SK-N-SH (cell line): Measurements from ENCODE around the gene KCNN1.

ENCODE experiments used
- CTCF ChIP-seq: fragments of 200-600 bp; sonication (generic); IDR thresholded peaks from 2 replicates; pipeline ENCODE4 v1.6.1; 2017; ENCODE audit warnings: antibody characterized with exemption, mild to moderate bottlenecking, moderate library complexity
- EP300 ChIP-seq, 2 experiments: IDR thresholded peaks; 2 replicates each; pipeline versions ENCODE4 v1.4.0 to v1.6.1; 2012; ENCODE audit warnings: borderline replicate concordance in 1 of 2, low read depth in 1 of 2, low read length in 1 of 2
- GABPA ChIP-seq: IDR thresholded peaks from 2 replicates; pipeline ENCODE4 v1.4.0; 2012; ENCODE audit warnings: low read depth, mild to moderate bottlenecking
- JUND ChIP-seq: IDR thresholded peaks from 2 replicates; pipeline ENCODE4 v1.4.0; 2012
- NFIC ChIP-seq: IDR thresholded peaks from 2 replicates; pipeline ENCODE4 v1.4.0; 2012; ENCODE audit warnings: borderline replicate concordance
- POLR2AphosphoS5 ChIP-seq: IDR thresholded peaks from 2 replicates; pipeline ENCODE4 v1.6.1; 2012; ENCODE audit warnings: low read depth, low read length
- RCOR1 ChIP-seq: fragments of 150-350 bp; IDR thresholded peaks from 2 replicates; pipeline ENCODE4 v1.6.1; 2017; ENCODE audit warnings: antibody characterized with exemption, low read length
- SIN3A ChIP-seq: IDR thresholded peaks from 2 replicates; pipeline ENCODE4 v1.6.1; 2012; ENCODE audit warnings: low read depth, mild to moderate bottlenecking, low read length, moderate library complexity, borderline replicate concordance
- USF2 ChIP-seq: fragments of 150-350 bp; IDR thresholded peaks from 2 replicates; pipeline ENCODE4 v1.6.1; 2017; ENCODE audit warnings: antibody characterized with exemption, low read length, low read depth, borderline replicate concordance

- no peak for TF ChIP-seq CTCF
- no peak for TF ChIP-seq POLR2AphosphoS5
- no peak for TF ChIP-seq NFIC
- no peak for TF ChIP-seq JUND
- TF ChIP-seq RCOR1, result no peak
- no peak for TF ChIP-seq USF2
- TF ChIP-seq EP300 (IDR thresholded peaks at IDR 0.05; ENCODE audit: borderline replicate concordance in 1 of 2, low read depth in 1 of 2, low read length in 1 of 2), result no peak
- no peak for TF ChIP-seq SIN3A
- no peak for TF ChIP-seq GABPA
Observed at GRCh38 chr19:17943274-17944221, 23.4 kb upstream of the KCNN1 start.
